Tibial nerve (tissue), 4 donors: ENCODE results near the gene NPIPB4.
"Not testable (repeated sequence)": the region's sequence is repeated elsewhere in the genome, so short reads cannot be mapped to it uniquely, and the experiment has no call there.

Source experiments
- EP300 ChIP-seq, 2 donors: sonication (generic); formaldehyde crosslinking; IDR thresholded peaks; one replicate each; pipeline ENCODE4 v1.6.1; 2017; ENCODE audit warnings: antibody characterized with exemption in 2 of 2, mild to moderate bottlenecking in 1 of 2
- POLR2A ChIP-seq, 2 donors: fragments of 450-650 bp; IDR thresholded peaks; one replicate each; pipeline ENCODE4 v1.6.1; 2017; ENCODE audit warnings: antibody characterized with exemption in 2 of 2, mild to moderate bottlenecking in 2 of 2, moderate library complexity in 2 of 2
- TF ChIP-seq, protein P1 (sequence below), 5 experiments: fragments of 200-600 bp in 3 of 5; fragments of 450-650 bp in 2 of 5; sonication (generic) in 3 of 5; IDR thresholded peaks; one replicate each; pipeline ENCODE4 v1.5.1; 2016 to 2019; ENCODE audit warnings: antibody characterized with exemption in 5 of 5, mild to moderate bottlenecking in 3 of 5, moderate library complexity in 2 of 5

- TF ChIP-seq, protein P1, sequence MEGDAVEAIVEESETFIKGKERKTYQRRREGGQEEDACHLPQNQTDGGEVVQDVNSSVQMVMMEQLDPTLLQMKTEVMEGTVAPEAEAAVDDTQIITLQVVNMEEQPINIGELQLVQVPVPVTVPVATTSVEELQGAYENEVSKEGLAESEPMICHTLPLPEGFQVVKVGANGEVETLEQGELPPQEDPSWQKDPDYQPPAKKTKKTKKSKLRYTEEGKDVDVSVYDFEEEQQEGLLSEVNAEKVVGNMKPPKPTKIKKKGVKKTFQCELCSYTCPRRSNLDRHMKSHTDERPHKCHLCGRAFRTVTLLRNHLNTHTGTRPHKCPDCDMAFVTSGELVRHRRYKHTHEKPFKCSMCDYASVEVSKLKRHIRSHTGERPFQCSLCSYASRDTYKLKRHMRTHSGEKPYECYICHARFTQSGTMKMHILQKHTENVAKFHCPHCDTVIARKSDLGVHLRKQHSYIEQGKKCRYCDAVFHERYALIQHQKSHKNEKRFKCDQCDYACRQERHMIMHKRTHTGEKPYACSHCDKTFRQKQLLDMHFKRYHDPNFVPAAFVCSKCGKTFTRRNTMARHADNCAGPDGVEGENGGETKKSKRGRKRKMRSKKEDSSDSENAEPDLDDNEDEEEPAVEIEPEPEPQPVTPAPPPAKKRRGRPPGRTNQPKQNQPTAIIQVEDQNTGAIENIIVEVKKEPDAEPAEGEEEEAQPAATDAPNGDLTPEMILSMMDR (IDR thresholded peaks at IDR 0.05) = not testable (repeated sequence)
- not testable (repeated sequence) for TF ChIP-seq EP300, POLR2A (IDR thresholded peaks at IDR 0.05)
Observed at GRCh38 chr16:21898998-21899397, 41.4 kb upstream of the NPIPB4 start.
